ENCODE data around the gene LIG1. TPM values are rescaled to one million over a fixed set of nuclear protein-coding genes. Genes with fewer than 3 reads are reported as not detected.

Gene LIG1
- total and polyA plus RNA-seq, 3 donors from 2014 or later, result 51.9 to 73.3 (median 69.7) TPM

DNA sequence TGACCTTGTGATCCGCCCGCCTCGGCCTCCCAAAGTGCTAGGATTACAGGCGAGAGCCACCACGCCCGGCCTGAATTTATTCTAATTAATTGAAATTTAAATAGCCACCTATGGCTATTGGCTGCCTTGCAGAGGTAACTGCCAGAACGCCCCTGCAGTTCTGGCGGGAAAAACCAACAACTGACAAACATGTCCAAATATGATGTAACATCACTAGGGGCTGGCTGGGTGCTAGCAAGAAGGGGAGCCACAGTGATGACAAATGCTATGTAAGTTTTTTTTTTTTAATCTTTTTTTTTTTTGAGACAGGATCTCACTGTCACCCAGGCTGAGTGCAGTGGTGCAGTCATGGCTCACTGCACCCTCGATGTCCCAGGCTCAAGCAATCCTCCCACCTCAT lies 13.2 kb upstream of the LIG1 start:
- no peaks in the 10 kb centered on the region for H3K4me1 ChIP-seq
- intact Hi-C loops (cut with DNase I; ENCODE audit: low total_unique reads), result no loop called here
- no peak overlapping the region for H3K27ac ChIP-seq
- 88 to 94% methylated on average over 9 of the region's 9 CpGs for WGBS, 2 donors
- H3K4me3 ChIP-seq, result no peak overlapping the region
- H3K9me3 ChIP-seq, result no peaks in the 10 kb centered on the region
- TF ChIP-seq, protein P1, sequence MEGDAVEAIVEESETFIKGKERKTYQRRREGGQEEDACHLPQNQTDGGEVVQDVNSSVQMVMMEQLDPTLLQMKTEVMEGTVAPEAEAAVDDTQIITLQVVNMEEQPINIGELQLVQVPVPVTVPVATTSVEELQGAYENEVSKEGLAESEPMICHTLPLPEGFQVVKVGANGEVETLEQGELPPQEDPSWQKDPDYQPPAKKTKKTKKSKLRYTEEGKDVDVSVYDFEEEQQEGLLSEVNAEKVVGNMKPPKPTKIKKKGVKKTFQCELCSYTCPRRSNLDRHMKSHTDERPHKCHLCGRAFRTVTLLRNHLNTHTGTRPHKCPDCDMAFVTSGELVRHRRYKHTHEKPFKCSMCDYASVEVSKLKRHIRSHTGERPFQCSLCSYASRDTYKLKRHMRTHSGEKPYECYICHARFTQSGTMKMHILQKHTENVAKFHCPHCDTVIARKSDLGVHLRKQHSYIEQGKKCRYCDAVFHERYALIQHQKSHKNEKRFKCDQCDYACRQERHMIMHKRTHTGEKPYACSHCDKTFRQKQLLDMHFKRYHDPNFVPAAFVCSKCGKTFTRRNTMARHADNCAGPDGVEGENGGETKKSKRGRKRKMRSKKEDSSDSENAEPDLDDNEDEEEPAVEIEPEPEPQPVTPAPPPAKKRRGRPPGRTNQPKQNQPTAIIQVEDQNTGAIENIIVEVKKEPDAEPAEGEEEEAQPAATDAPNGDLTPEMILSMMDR (IDR thresholded peaks at IDR 0.05), result no peak
- no peak for TF ChIP-seq POLR2A (IDR thresholded peaks at IDR 0.05)
- DNase-seq, result no peak
- no peaks in the 10 kb centered on the region for H3K36me3 ChIP-seq (ENCODE audit: low read depth, missing control alignments)
- no peaks in the 10 kb centered on the region for H3K27me3 ChIP-seq

DNA sequence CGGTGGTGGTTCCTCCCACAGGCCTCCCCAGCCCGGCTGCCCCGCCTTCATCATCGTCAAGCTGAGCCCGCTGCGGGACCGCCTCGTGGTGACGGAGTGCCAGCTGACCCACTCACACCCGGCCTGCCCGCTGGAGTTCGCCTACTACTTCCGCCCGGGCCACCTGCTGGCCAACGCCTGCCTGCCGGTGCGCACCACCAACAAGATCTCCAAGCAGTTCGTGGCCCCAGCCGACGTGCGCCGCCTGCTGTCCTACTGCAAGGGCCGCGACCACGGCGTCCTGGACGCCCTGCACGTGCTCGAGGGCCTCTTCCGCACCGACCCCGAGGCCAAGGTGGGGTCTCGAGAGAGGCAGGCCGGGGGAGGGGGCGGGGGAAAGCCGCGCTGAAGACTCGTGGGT lies 12.3 kb upstream of the LIG1 start:
- Histone ChIP-seq H3K27ac (no peak overlapping the region), H3K27me3 (no peaks in the 10 kb centered on the region), H3K9me3 (no peaks in the 10 kb centered on the region), H3K36me3 (ENCODE audit: low read depth, missing control alignments) (no peaks in the 10 kb centered on the region), H3K4me3 (peak overlapping the region in 1 of 2 donors; percentile 38), H3K4me1 (no peaks in the 10 kb centered on the region)
- WGBS, 2 donors, result 58 to 81% methylated on average over 18 to 38 of the region's 38 CpGs
- no peak for TF ChIP-seq POLR2A (IDR thresholded peaks at IDR 0.05)
- TF ChIP-seq, protein P1 (IDR thresholded peaks at IDR 0.05), result no peak
- DNase-seq, result peak; percentile 20
- intact Hi-C loops (cut with DNase I; ENCODE audit: low total_unique reads), result no loop called here

DNA sequence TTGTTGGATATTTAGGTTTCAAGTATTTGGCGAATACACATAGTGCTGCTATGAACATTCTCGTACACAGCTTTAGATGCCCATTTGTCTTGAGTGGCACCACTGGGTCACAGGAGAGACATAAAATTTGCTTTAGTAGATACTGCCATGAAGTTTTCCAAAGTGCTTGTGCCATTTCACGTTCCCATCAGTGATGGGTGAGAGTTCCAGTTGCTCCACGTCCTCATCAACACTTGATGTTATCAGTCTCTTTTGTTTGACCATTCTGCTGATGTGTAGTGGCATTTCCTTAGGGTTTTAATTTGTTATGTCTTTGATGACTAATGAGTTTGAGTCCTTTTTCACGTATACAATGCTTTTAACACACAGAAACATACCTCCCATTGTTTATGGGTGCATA lies 11.4 kb upstream of the LIG1 start:
- 93 to 96% methylated on average over 5 of the region's 5 CpGs for WGBS, 2 donors
- Histone ChIP-seq H3K9me3 (no peaks in the 10 kb centered on the region), H3K4me1 (no peaks in the 10 kb centered on the region), H3K4me3 (no peak overlapping the region), H3K27ac (no peak overlapping the region), H3K27me3 (no peaks in the 10 kb centered on the region), H3K36me3 (ENCODE audit: low read depth, missing control alignments) (no peaks in the 10 kb centered on the region)
- intact Hi-C loops (cut with DNase I; ENCODE audit: low total_unique reads), result no loop called here
- DNase-seq, result no peak
- TF ChIP-seq, protein P1 (IDR thresholded peaks at IDR 0.05), result no peak
- TF ChIP-seq POLR2A (IDR thresholded peaks at IDR 0.05), result no peak

DNA sequence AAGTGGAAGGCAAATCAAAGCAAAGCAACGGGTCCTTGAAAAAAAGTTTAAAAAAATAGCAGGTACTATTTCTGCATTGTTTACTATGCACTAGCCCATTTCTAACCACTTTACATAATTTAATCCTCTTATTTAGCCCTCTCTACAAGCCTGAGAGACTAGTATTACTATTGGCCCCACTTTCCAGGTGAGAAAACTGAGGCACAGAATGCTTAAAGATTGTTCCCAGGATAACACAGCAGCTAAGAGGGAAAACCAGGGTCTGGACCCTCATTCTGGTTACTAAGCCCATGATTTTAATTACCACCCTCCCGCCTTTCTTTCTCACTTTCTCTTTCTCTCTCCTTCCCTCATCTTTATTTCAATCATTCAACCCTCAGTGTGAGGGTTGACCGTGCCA lies 6.1 kb upstream of the LIG1 start:
- no peaks in the 10 kb centered on the region for H3K9me3 ChIP-seq
- TF ChIP-seq, protein P1 (IDR thresholded peaks at IDR 0.05), result no peak
- TF ChIP-seq POLR2A (IDR thresholded peaks at IDR 0.05), result no peak
- no peak overlapping the region for H3K4me3 ChIP-seq
- no peaks in the 10 kb centered on the region for H3K27me3 ChIP-seq
- no peak overlapping the region for H3K27ac ChIP-seq
- intact Hi-C loops (cut with DNase I; ENCODE audit: low total_unique reads), result no loop called here
- no peak for DNase-seq
- H3K36me3 ChIP-seq (ENCODE audit: low read depth, missing control alignments), result no peaks in the 10 kb centered on the region
- H3K4me1 ChIP-seq, result peaks cover 3% of the 10 kb centered on the region
- WGBS, 2 donors, result 72 to 96% methylated on average over 3 of the region's 3 CpGs

DNA sequence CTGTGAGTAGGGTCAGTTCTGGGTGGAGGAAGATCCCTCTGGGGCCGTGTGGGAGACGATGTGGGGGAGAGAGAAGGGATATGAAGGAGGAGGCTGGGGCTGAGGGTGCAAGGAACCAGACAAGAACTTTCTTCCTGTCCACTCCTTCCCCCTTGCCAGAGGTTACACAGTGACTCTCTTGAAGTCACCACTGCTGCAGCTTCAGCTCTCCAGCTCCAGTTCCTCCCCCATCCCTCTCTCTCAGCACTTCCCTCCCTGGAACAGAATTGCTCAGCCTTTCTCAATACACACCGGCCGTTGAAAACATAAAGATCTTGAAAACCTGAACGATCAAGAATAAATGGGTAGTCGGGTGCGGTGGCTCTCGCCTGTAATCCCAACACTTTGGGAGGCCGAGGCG lies 5.4 kb upstream of the LIG1 start:
- intact Hi-C loops (cut with DNase I; ENCODE audit: low total_unique reads), result no loop called here
- H3K36me3 ChIP-seq (ENCODE audit: low read depth, missing control alignments), result no peaks in the 10 kb centered on the region
- no peaks in the 10 kb centered on the region for H3K9me3 ChIP-seq
- peaks cover 7% of the 10 kb centered on the region for H3K4me1 ChIP-seq
- WGBS, 2 donors, result 84 to 86% methylated on average over 10 of the region's 10 CpGs
- H3K4me3 ChIP-seq, result no peak overlapping the region
- no peaks in the 10 kb centered on the region for H3K27me3 ChIP-seq
- no peak for DNase-seq
- no peak overlapping the region for H3K27ac ChIP-seq
- no peak for TF ChIP-seq POLR2A (IDR thresholded peaks at IDR 0.05)
- TF ChIP-seq, protein P1 (IDR thresholded peaks at IDR 0.05), result no peak
